ENCODE measurements around the gene ATP6AP1.
"Not testable (repeated sequence)": the region's sequence is repeated elsewhere in the genome, so short reads cannot be mapped to it uniquely, and the experiment has no call there.

ATP6AP1 gene

DNA sequence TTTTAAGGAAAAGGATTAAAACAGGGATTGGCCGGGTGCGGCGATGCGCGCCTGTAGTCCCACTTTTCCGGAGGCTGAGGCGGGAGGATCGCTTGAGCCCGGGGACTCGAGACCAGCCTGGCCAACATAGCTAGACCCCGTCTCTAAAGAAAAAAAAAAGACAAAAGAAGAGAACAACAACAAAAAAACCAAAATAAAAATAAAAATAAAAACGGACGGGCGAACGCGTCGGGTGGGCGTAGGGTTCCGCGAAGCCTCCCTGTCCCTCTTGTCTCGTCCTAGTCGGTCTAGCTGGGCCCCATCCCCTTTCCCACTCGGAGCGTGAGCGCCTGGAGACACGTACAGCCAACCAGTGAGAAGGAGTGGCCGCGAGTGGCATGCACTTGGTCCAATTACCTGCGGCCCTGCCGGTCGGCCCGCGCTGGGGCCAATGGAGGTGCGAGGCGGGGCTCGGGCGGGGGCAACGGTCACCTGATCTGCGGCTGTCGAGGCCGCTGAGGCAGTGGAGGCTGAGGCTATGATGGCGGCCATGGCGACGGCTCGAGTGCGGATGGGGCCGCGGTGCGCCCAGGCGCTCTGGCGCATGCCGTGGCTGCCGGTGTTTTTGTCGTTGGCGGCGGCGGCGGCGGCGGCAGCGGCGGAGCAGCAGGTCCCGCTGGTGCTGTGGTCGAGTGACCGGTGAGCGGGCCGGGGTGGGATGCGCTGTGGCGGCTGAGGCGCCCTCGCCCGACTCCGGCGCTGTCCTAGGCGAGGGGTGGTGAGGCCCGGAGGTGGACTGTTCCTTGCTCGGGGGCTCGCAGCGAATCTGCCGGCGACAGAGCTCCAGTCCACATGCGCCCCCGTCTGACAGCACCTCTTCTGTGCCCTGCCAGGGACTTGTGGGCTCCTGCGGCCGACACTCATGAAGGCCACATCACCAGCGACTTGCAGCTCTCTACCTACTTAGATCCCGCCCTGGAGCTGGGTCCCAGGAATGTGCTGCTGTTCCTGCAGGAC lies at the start of gene ATP6AP1:
Gene ATP6AP1, plus strand, starts transcription at position 502 of the 996 bp plus-strand sequence. Its CDS starts 16 bp downstream, at position 518.
- in situ Hi-C loops (cut with MboI; ENCODE audit: low sequenced_read_pairs): no loop called here

- in situ Hi-C loops (cut with MboI; ENCODE audit: low sequenced_read_pairs): no loop called here
Observed at GRCh38 chrX:154378799-154379568, 49.5 kb upstream of the ATP6AP1 start, which contains the start of gene EMD. EMD (plus strand) TSS chrX:154379295; CDS start chrX:154379485, 190 bp downstream.

GRCh38 chrX:154379569-154379951 lies 48.9 kb upstream of the ATP6AP1 start:
- in situ Hi-C loops (cut with MboI; ENCODE audit: low sequenced_read_pairs): no loop called here

DNA sequence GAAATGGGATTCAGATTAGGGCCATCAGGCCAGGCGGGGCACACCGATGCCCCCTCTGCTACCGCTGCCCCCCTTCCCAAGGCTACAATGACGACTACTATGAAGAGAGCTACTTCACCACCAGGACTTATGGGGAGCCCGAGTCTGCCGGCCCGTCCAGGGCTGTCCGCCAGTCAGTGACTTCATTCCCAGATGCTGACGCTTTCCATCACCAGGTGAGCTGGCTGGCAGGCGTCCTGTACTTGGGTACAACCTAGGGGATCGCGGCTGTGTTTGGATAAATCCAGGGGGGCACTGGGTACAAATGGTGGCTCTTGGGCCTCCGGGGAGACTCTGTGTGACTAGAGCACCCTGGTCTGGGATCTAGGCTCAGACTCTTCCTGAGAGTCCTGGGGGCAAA lies 48.3 kb upstream of the ATP6AP1 start:
- in situ Hi-C loops (cut with MboI; ENCODE audit: low sequenced_read_pairs): no loop called here

- in situ Hi-C loops (cut with MboI; ENCODE audit: low sequenced_read_pairs): no loop called here
Observed at GRCh38 chrX:154380787-154381186, 47.7 kb upstream of the ATP6AP1 start.

- in situ Hi-C loops (cut with MboI; ENCODE audit: low sequenced_read_pairs): no loop called here
Observed at GRCh38 chrX:154381271-154381670, 47.2 kb upstream of the ATP6AP1 start.

- in situ Hi-C loops (cut with MboI; ENCODE audit: low sequenced_read_pairs): no loop called here
Observed at GRCh38 chrX:154382483-154383069, 45.9 kb upstream of the ATP6AP1 start.

GRCh38 chrX:154383359-154384283 lies 44.9 kb upstream of the ATP6AP1 start:
- in situ Hi-C loops (cut with MboI; ENCODE audit: low sequenced_read_pairs): no loop called here

DNA sequence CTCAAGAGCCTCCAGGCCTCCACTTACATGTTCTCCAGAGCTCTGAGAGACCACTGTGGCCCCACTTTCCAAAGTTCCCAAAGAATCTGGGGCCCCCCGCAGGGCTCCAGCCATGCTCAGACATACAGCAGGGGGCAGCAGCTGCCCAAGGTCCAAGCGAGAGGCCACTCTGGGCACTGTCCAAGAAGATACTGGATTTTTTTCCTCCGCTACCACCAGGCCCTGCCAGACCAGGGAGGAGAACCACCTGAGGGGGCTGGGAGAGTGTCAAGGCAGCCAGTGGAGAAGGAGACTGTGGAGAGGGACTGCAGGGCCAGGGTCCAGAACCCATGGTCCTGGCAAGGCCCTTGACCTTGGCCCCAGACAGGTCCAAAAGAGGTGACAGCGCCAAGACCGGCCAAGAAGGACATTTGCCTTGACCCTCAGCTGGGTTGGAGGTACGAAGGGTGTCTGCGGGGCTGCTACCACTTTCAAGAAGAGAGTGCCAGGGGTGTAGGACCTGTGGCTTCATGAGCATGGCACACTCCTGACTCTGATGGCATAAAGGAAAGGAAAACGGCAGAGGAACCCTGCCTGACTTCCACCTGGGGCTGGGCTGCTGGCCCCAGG lies 44.1 kb upstream of the ATP6AP1 start:
- in situ Hi-C loops (cut with MboI; ENCODE audit: low sequenced_read_pairs): no loop called here

GRCh38 chrX:154388094-154388493 lies 40.4 kb upstream of the ATP6AP1 start:
- in situ Hi-C loops (cut with MboI; ENCODE audit: low sequenced_read_pairs): not testable (repeated sequence)

- in situ Hi-C loops (cut with MboI; ENCODE audit: low sequenced_read_pairs): not testable (repeated sequence)
Observed at GRCh38 chrX:154388649-154389048, 39.8 kb upstream of the ATP6AP1 start.

- in situ Hi-C loops (cut with MboI; ENCODE audit: low sequenced_read_pairs): not testable (repeated sequence)
Observed at GRCh38 chrX:154389812-154390747, 38.4 kb upstream of the ATP6AP1 start.

GRCh38 chrX:154396363-154396762 lies 32.1 kb upstream of the ATP6AP1 start:
- in situ Hi-C loops (cut with MboI; ENCODE audit: low sequenced_read_pairs): not testable (repeated sequence)

- in situ Hi-C loops (cut with MboI; ENCODE audit: low sequenced_read_pairs): no loop called here
Observed at GRCh38 chrX:154396973-154397887, 31.2 kb upstream of the ATP6AP1 start.

GRCh38 chrX:154397888-154398667 lies 30.4 kb upstream of the ATP6AP1 start, which contains the start of gene RPL10:
RPL10 (plus strand) TSS chrX:154398377; CDS start chrX:154398520, 143 bp downstream.
- in situ Hi-C loops (cut with MboI; ENCODE audit: low sequenced_read_pairs): no loop called here

DNA sequence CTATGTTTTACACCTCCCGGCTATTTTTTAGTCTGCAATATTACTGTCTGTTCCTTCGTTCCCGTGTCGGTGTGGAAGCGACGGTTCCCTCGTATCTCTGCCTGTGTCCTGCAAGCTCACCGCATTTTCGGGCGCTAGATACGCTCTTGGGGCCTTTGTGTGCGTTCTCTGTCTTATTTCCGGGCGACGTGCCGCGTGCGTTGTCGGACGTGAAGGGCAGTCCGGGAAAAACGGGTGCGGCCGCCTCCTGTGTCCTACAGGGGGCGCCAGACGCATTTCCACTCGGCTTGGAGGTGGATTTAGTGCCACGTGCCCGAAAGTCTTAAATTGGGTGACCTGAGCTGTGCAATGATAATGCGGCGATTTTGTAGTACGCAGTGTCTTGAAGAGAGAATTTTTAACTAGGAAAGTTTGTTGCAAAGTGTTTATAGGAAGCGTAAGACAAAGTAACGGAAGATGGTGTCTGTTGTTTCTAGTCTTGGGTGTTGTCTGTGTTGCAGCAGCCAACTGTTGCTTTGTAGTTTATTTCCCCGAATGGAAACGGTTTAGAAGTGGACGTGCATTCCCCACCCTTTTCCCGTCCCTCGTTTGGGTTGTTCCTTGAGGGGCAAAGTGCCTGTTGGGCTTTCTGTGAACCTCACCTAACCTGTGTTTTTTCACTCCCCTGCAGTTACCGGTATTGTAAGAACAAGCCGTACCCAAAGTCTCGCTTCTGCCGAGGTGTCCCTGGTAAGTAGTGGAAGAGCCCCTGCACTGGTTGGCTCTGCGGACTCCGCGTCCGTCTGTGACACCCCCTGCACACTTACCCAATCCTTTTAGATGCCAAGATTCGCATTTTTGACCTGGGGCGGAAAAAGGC lies 29.6 kb upstream of the ATP6AP1 start:
- in situ Hi-C loops (cut with MboI; ENCODE audit: low sequenced_read_pairs): no loop called here
